SK-N-SH (cell line): Measurements from ENCODE around the gene PHF8.

Source experiments
- CHD2 ChIP-seq: fragments of 150-350 bp; IDR thresholded peaks from 2 replicates; pipeline ENCODE4 v1.6.1; 2018; ENCODE audit warnings: low read length; ENCODE audit not compliant: partially characterized antibody
- EZH2phosphoT487 ChIP-seq: fragments of 200-600 bp; sonication (generic); IDR thresholded peaks from 2 replicates; pipeline ENCODE4 v1.6.1; 2017; ENCODE audit warnings: low read depth, mixed run types, mild to moderate bottlenecking, antibody characterized with exemption, moderate library complexity, borderline replicate concordance
- FOXM1 ChIP-seq: IDR thresholded peaks from 2 replicates; pipeline ENCODE4 v1.4.0; 2012; ENCODE audit warnings: low read depth, mild to moderate bottlenecking
- JUND ChIP-seq: IDR thresholded peaks from 2 replicates; pipeline ENCODE4 v1.4.0; 2012
- MXI1 ChIP-seq: IDR thresholded peaks from 2 replicates; pipeline ENCODE4 v1.6.1; 2012; ENCODE audit warnings: mild to moderate bottlenecking, low read depth, low read length, improper control_type of control experiment
- RAD21 ChIP-seq: IDR thresholded peaks from 2 replicates; pipeline ENCODE4 v1.6.1; 2012; ENCODE audit warnings: mild to moderate bottlenecking, low read length
- SIN3A ChIP-seq: IDR thresholded peaks from 2 replicates; pipeline ENCODE4 v1.6.1; 2012; ENCODE audit warnings: low read depth, mild to moderate bottlenecking, low read length, moderate library complexity, borderline replicate concordance
- TCF12 ChIP-seq: IDR thresholded peaks from 2 replicates; pipeline ENCODE4 v1.4.0; 2012
- YY1 ChIP-seq: IDR thresholded peaks from 2 replicates; pipeline ENCODE4 v1.4.0; 2012; ENCODE audit warnings: low read depth, mild to moderate bottlenecking
- TF ChIP-seq, protein P1 (sequence below): fragments of 200-600 bp; sonication (generic); IDR thresholded peaks from 2 replicates; pipeline ENCODE4 v1.6.1; 2017; ENCODE audit warnings: antibody characterized with exemption, mild to moderate bottlenecking, moderate library complexity
- TF ChIP-seq, protein P2 (sequence below): IDR thresholded peaks from 2 replicates; pipeline ENCODE4; 2012
- TF ChIP-seq, protein P3 (sequence below): IDR thresholded peaks from 2 replicates; pipeline ENCODE4 v1.6.1; 2012; ENCODE audit warnings: mild to moderate bottlenecking, low read depth, low read length, moderate library complexity

DNA sequence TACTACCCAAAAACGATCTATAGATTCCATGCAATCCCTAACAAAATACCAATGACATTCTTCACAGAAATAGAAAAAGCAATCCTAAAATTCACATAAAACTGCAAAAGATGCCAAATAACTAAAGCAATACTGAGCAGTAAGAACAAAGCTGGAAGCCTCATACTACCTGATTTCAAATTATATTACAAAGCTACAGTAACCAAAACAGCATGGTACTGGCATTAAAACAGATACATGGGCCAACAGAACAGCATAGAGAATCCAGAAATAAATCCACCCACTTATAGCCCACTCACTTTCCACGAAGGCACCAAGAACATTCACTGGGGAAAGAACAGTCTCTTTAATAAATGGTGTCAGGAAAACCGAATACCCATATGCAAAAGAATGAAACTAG lies 74.7 kb downstream of the PHF8 start:
- TF ChIP-seq YY1 (no peak), JUND (no peak), CHD2 (no peak), SIN3A (no peak), EZH2phosphoT487 (no peak), FOXM1 (no peak), TCF12 (no peak), MXI1 (no peak), RAD21 (no peak)
- TF ChIP-seq, protein P1, sequence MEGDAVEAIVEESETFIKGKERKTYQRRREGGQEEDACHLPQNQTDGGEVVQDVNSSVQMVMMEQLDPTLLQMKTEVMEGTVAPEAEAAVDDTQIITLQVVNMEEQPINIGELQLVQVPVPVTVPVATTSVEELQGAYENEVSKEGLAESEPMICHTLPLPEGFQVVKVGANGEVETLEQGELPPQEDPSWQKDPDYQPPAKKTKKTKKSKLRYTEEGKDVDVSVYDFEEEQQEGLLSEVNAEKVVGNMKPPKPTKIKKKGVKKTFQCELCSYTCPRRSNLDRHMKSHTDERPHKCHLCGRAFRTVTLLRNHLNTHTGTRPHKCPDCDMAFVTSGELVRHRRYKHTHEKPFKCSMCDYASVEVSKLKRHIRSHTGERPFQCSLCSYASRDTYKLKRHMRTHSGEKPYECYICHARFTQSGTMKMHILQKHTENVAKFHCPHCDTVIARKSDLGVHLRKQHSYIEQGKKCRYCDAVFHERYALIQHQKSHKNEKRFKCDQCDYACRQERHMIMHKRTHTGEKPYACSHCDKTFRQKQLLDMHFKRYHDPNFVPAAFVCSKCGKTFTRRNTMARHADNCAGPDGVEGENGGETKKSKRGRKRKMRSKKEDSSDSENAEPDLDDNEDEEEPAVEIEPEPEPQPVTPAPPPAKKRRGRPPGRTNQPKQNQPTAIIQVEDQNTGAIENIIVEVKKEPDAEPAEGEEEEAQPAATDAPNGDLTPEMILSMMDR: no peak
- TF ChIP-seq, protein P2, sequence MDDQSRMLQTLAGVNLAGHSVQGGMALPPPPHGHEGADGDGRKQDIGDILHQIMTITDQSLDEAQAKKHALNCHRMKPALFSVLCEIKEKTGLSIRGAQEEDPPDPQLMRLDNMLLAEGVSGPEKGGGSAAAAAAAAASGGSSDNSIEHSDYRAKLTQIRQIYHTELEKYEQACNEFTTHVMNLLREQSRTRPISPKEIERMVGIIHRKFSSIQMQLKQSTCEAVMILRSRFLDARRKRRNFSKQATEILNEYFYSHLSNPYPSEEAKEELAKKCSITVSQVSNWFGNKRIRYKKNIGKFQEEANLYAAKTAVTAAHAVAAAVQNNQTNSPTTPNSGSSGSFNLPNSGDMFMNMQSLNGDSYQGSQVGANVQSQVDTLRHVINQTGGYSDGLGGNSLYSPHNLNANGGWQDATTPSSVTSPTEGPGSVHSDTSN: no peak
- TF ChIP-seq, protein P3, sequence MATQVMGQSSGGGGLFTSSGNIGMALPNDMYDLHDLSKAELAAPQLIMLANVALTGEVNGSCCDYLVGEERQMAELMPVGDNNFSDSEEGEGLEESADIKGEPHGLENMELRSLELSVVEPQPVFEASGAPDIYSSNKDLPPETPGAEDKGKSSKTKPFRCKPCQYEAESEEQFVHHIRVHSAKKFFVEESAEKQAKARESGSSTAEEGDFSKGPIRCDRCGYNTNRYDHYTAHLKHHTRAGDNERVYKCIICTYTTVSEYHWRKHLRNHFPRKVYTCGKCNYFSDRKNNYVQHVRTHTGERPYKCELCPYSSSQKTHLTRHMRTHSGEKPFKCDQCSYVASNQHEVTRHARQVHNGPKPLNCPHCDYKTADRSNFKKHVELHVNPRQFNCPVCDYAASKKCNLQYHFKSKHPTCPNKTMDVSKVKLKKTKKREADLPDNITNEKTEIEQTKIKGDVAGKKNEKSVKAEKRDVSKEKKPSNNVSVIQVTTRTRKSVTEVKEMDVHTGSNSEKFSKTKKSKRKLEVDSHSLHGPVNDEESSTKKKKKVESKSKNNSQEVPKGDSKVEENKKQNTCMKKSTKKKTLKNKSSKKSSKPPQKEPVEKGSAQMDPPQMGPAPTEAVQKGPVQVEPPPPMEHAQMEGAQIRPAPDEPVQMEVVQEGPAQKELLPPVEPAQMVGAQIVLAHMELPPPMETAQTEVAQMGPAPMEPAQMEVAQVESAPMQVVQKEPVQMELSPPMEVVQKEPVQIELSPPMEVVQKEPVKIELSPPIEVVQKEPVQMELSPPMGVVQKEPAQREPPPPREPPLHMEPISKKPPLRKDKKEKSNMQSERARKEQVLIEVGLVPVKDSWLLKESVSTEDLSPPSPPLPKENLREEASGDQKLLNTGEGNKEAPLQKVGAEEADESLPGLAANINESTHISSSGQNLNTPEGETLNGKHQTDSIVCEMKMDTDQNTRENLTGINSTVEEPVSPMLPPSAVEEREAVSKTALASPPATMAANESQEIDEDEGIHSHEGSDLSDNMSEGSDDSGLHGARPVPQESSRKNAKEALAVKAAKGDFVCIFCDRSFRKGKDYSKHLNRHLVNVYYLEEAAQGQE: no peak
